CD8-positive, alpha-beta memory T cell (primary cell): Measurements from ENCODE around the gene NAALADL2. TPM values are rescaled to one million over a fixed set of nuclear protein-coding genes. Genes with fewer than 3 reads are reported as not detected.

Experiments
- CTCF ChIA-PET: fragments of 350-600 bp; sonication (Branson Sonifier 250); formaldehyde crosslinking; loops from one replicate; lab custom pipeline; 2021; ENCODE audit warnings: antibody characterized with exemption; lab: Charles Lee
- POLR2A ChIA-PET: fragments of 350-600 bp; sonication (Branson Sonifier 250); formaldehyde crosslinking; loops from one replicate; lab custom pipeline; 2021; ENCODE audit warnings: antibody characterized with exemption; lab: Charles Lee
- DNase-seq, 5 donors: peaks; one replicate each; pipeline versions ENCODE4 v3.0.0 to v3.0.0-alpha.2; 2020 to 2022; ENCODE audit warnings: mixed read lengths in 1 of 5
- H3K27ac ChIP-seq: one replicate; pipeline ENCODE4 v1.7.0; 2013; ENCODE audit warnings: low read depth, mild to moderate bottlenecking, low read length, moderate library complexity
- H3K27me3 ChIP-seq: 2 replicates; pipeline ENCODE4 v1.7.0; 2013; ENCODE audit warnings: low read length, mild to moderate bottlenecking; ENCODE audit not compliant: insufficient read depth, poor library complexity, severe bottlenecking
- H3K36me3 ChIP-seq: 2 replicates; pipeline ENCODE4 v1.7.0; 2013; ENCODE audit warnings: mild to moderate bottlenecking, low read length, moderate library complexity; ENCODE audit not compliant: insufficient read depth
- H3K4me1 ChIP-seq: 2 replicates; pipeline ENCODE4 v1.7.0; 2013; ENCODE audit warnings: mild to moderate bottlenecking, low read length, moderate library complexity; ENCODE audit not compliant: insufficient read depth
- H3K4me3 ChIP-seq: 2 replicates; pipeline ENCODE4 v1.7.0; 2013; ENCODE audit warnings: mild to moderate bottlenecking, low read length
- H3K9me3 ChIP-seq: 2 replicates; pipeline ENCODE4 v1.7.0; 2013; ENCODE audit warnings: mild to moderate bottlenecking, low read length
- H3K27ac Mint-ChIP-seq, 8 donors: one replicate each; pipeline ENCODE4 v1.8.0; 2020 to 2021; ENCODE audit warnings: mixed read lengths in 8 of 8, mild to moderate bottlenecking in 6 of 8, inconsistent platforms in 3 of 8, moderate library complexity in 3 of 8
- H3K27me3 Mint-ChIP-seq, 2 donors: one replicate each; pipeline ENCODE4 v1.8.0; 2020 to 2021; ENCODE audit warnings: mixed read lengths in 2 of 2, mild to moderate bottlenecking in 1 of 2, moderate library complexity in 1 of 2
- H3K36me3 Mint-ChIP-seq, 3 donors: one replicate each; pipeline ENCODE4 v1.8.0; 2020 to 2021; ENCODE audit warnings: mixed read lengths in 3 of 3, inconsistent platforms in 1 of 3, mild to moderate bottlenecking in 1 of 3
- H3K4me1 Mint-ChIP-seq, 3 donors: one replicate each; pipeline ENCODE4 v1.8.0; 2020 to 2021; ENCODE audit warnings: mixed read lengths in 3 of 3, inconsistent platforms in 1 of 3, mild to moderate bottlenecking in 1 of 3
- H3K4me3 Mint-ChIP-seq, 7 donors: one replicate each; pipeline ENCODE4 v1.8.0; 2020 to 2021; ENCODE audit warnings: mixed read lengths in 7 of 7, mild to moderate bottlenecking in 6 of 7, moderate library complexity in 4 of 7, inconsistent platforms in 2 of 7
- H3K9me3 Mint-ChIP-seq, 5 donors: one replicate each; pipeline ENCODE4 v1.8.0; 2020 to 2022; ENCODE audit warnings: mixed read lengths in 5 of 5, mild to moderate bottlenecking in 3 of 5, moderate library complexity in 2 of 5, inconsistent platforms in 1 of 5
- polyA plus RNA-seq: library from polyadenylated mRNA; unstranded; fragments of 300-500 nt; fragmentation: Illumina TruSeq; gene quantifications from one replicate; pipeline ENCODE4 v1.2.3, GENCODE V29; 2021
- total RNA-seq, 2 experiments: library from RNA; stranded (reverse); gene quantifications; one replicate each; pipeline ENCODE4 v1.2.3, GENCODE V29; 2021

Gene NAALADL2
- total and polyA plus RNA-seq, 3 experiments from 2014 or later, result not detected

GRCh38 chr3:175005193-175005592 is 146.1 kb downstream of the NAALADL2 start:
- ChIA-PET POLR2A (no interaction called here), CTCF (no interaction called here)
- Mint-ChIP-seq H3K4me1 (no peaks in the 10 kb centered on the region), H3K36me3 (no peaks in the 10 kb centered on the region), H3K4me3 (no peak overlapping the region), H3K27ac (no peak overlapping the region), H3K9me3 (peaks cover 0 to 26% (median 6%) of the 10 kb centered on the region in 5 donors), H3K27me3 (no peaks in the 10 kb centered on the region)
- H3K4me1 ChIP-seq, result no peaks in the 10 kb centered on the region
- H3K9me3 ChIP-seq, result no peaks in the 10 kb centered on the region
- no peak overlapping the region for H3K4me3 ChIP-seq
- no peaks in the 10 kb centered on the region for H3K36me3 ChIP-seq
- no peak for DNase-seq
- no peak overlapping the region for H3K27ac ChIP-seq
- no peaks in the 10 kb centered on the region for H3K27me3 ChIP-seq

DNA sequence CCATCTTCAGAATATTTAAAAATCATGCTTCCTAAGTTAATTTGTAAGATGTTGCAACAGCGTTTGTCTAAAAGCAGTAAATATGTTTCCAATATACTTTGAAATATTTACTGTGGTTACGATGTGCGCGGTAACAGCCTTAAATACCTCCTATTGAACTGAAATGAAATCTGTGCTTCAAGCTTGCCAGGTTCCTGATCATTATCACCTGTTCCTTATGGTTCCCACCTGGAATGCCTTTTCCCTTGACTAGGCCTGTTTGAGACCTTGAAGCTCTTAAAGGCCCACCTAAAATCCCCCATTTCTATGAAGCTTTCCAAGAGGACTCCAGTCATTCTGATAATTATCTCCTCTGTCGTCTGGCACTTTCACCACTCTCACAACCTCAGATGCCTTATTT is 146.7 kb downstream of the NAALADL2 start:
- DNase-seq, result no peak
- POLR2A ChIA-PET, result no interaction called here
- H3K36me3 ChIP-seq, result no peaks in the 10 kb centered on the region
- no peak overlapping the region for H3K4me3 Mint-ChIP-seq
- H3K9me3 ChIP-seq, result no peaks in the 10 kb centered on the region
- H3K27ac Mint-ChIP-seq, result no peak overlapping the region
- peaks cover 0 to 25% (median 6%) of the 10 kb centered on the region in 5 donors for H3K9me3 Mint-ChIP-seq
- H3K36me3 Mint-ChIP-seq, result no peaks in the 10 kb centered on the region
- H3K27me3 Mint-ChIP-seq, result no peaks in the 10 kb centered on the region
- H3K4me3 ChIP-seq, result no peak overlapping the region
- CTCF ChIA-PET, result no interaction called here
- H3K4me1 ChIP-seq, result no peaks in the 10 kb centered on the region
- H3K27ac ChIP-seq, result no peak overlapping the region
- H3K4me1 Mint-ChIP-seq, result no peaks in the 10 kb centered on the region
- H3K27me3 ChIP-seq, result no peaks in the 10 kb centered on the region

DNA sequence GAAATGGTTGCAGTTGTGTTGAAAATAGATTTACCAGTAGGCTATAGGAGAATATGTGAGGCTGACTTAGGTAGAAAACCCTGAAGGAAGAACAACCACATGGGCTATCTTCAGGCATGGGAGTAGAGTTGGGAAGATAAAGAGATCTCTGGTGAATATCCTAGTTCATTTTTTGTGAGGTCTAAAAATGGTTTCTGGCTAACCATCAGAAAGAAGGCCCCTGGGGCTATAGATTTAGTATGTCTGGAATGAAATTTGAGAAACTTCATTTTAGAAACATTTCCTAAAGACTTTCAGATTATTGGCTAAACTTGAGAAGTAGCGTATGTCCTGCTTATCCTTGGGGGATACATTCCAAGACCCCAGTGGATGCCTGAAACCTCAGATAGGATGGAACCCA is 148.2 kb downstream of the NAALADL2 start:
- Mint-ChIP-seq H3K9me3 (peaks cover 0 to 18% (median 6%) of the 10 kb centered on the region in 5 donors), H3K27ac (no peak overlapping the region), H3K4me1 (no peaks in the 10 kb centered on the region), H3K4me3 (no peak overlapping the region), H3K36me3 (no peaks in the 10 kb centered on the region), H3K27me3 (no peaks in the 10 kb centered on the region)
- Histone ChIP-seq H3K27me3 (no peaks in the 10 kb centered on the region), H3K27ac (no peak overlapping the region), H3K9me3 (no peaks in the 10 kb centered on the region), H3K4me1 (no peaks in the 10 kb centered on the region), H3K36me3 (no peaks in the 10 kb centered on the region), H3K4me3 (no peak overlapping the region)
- CTCF ChIA-PET, result no interaction called here
- POLR2A ChIA-PET, result no interaction called here
- no peak for DNase-seq

DNA sequence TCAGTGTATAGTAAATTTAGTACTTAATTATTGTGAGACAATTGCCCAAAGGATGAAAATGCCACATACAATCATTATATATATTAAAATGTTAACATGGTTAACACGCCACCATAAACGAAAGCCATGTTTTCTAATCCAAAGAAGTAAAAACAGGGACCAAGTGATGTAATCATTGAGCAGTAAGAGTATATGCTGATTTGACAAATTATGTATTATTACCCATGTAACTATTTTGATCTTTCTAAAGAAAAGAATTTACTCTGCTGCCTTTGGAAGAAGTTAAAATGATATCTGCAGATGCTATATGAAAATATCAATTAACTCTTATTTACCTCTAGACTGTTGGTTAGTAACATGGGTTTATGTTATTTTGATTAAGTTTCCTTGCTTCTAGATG is 150.2 kb downstream of the NAALADL2 start:
- Mint-ChIP-seq H3K27me3 (no peaks in the 10 kb centered on the region), H3K27ac (no peak overlapping the region), H3K4me1 (no peaks in the 10 kb centered on the region), H3K9me3 (peaks cover 0 to 22% (median 2%) of the 10 kb centered on the region in 5 donors), H3K4me3 (no peak overlapping the region), H3K36me3 (no peaks in the 10 kb centered on the region)
- Histone ChIP-seq H3K9me3 (no peaks in the 10 kb centered on the region), H3K27ac (no peak overlapping the region), H3K4me3 (no peak overlapping the region), H3K27me3 (no peaks in the 10 kb centered on the region), H3K4me1 (no peaks in the 10 kb centered on the region), H3K36me3 (no peaks in the 10 kb centered on the region)
- no peak for DNase-seq
- CTCF ChIA-PET, result no interaction called here
- POLR2A ChIA-PET, result no interaction called here

DNA sequence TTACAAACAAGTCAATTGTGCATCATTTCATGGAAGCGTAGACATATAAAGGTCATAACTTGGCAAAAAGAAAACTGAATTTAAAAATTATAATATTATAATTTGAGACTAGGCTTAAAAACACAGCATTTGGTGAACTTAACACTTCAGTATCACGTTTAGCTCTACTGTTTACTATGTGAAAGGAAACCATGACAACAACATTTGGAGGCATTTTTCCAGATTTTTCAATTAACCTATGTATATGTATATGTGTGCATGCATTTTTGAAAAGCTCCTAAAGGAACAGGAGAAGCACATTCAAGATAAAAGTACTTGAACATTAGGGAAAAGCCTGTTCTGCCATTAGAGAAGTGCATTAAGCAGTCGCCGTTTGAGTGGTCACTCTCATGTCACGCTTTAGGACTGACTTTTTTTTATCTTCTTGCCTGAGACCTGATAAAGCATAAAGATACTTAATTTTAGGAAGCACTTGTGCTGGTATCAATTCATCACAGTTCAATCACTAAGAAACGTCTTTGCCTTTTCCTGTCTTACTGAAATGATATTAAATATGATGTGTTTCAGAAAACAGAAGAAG is 156.0 kb downstream of the NAALADL2 start:
- H3K36me3 Mint-ChIP-seq, result no peaks in the 10 kb centered on the region
- H3K4me1 ChIP-seq, result no peaks in the 10 kb centered on the region
- peaks cover 0 to 15% (median 2%) of the 10 kb centered on the region in 5 donors for H3K9me3 Mint-ChIP-seq
- H3K4me3 ChIP-seq, result no peak overlapping the region
- H3K36me3 ChIP-seq, result no peaks in the 10 kb centered on the region
- H3K27me3 ChIP-seq, result no peaks in the 10 kb centered on the region
- no peak overlapping the region for H3K27ac Mint-ChIP-seq
- H3K4me3 Mint-ChIP-seq, result no peak overlapping the region
- H3K4me1 Mint-ChIP-seq, result no peaks in the 10 kb centered on the region
- H3K9me3 ChIP-seq, result no peaks in the 10 kb centered on the region
- no peak for DNase-seq
- no peaks in the 10 kb centered on the region for H3K27me3 Mint-ChIP-seq
- ChIA-PET POLR2A (no interaction called here), CTCF (no interaction called here)
- no peak overlapping the region for H3K27ac ChIP-seq

DNA sequence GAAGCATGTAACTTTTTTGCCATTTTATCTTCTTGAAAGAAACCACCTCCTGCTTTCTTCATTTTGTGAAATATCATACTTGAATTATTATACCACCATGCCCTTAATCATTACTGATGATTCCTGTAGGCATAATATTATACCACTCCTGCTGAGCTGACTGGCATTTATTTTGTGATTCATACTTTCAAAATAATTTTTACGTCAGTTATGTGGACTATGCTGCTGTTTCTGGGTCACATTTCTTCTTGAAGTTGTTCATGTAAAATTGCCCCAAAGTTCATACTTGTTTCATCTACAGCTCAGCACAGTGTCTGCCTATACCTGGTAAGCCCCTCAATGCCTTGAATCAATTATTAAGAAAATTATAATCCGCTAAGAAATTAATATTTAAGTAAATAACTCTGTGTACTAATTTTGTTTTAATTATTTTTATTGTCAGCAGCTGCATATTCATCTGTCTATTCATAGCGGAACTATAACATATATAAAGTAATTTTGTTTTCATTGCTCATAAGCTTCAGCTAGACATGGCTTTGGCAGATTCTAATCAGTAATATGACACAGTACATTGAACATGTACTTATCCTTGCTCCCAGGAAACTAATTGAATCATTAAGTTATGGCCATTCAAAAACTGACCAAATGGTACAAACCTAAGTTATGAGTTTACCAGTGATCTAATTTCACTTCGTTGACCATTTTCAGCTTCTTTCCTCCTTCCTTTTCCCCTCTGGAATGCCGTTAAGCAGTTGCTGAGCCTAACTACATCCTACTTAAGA is 160.0 kb downstream of the NAALADL2 start:
- Histone ChIP-seq H3K36me3 (no peaks in the 10 kb centered on the region), H3K4me1 (no peaks in the 10 kb centered on the region), H3K9me3 (no peaks in the 10 kb centered on the region), H3K4me3 (no peak overlapping the region), H3K27me3 (no peaks in the 10 kb centered on the region), H3K27ac (no peak overlapping the region)
- no peaks in the 10 kb centered on the region for H3K36me3 Mint-ChIP-seq
- CTCF ChIA-PET, result no interaction called here
- no peak for DNase-seq
- H3K27me3 Mint-ChIP-seq, result no peaks in the 10 kb centered on the region
- H3K4me1 Mint-ChIP-seq, result no peaks in the 10 kb centered on the region
- no peak overlapping the region for H3K27ac Mint-ChIP-seq
- peaks cover 0 to 4% (median 3%) of the 10 kb centered on the region in 5 donors for H3K9me3 Mint-ChIP-seq
- H3K4me3 Mint-ChIP-seq, result no peak overlapping the region
- POLR2A ChIA-PET, result no interaction called here

- no peak overlapping the region for H3K4me3 ChIP-seq
- no peaks in the 10 kb centered on the region for H3K36me3 Mint-ChIP-seq
- no peaks in the 10 kb centered on the region for H3K36me3 ChIP-seq
- ChIA-PET POLR2A (no interaction called here), CTCF (no interaction called here)
- H3K27me3 Mint-ChIP-seq, result no peaks in the 10 kb centered on the region
- H3K4me1 Mint-ChIP-seq, result no peaks in the 10 kb centered on the region
- no peak for DNase-seq
- no peak overlapping the region for H3K27ac ChIP-seq
- H3K9me3 Mint-ChIP-seq, result peaks cover 0 to 4% (median 3%) of the 10 kb centered on the region in 5 donors
- no peaks in the 10 kb centered on the region for H3K27me3 ChIP-seq
- no peaks in the 10 kb centered on the region for H3K9me3 ChIP-seq
- no peaks in the 10 kb centered on the region for H3K4me1 ChIP-seq
- no peak overlapping the region for H3K27ac Mint-ChIP-seq
- H3K4me3 Mint-ChIP-seq, result no peak overlapping the region
Measured at GRCh38 chr3:175020101-175020500, 161.0 kb downstream of the NAALADL2 start.

- POLR2A ChIA-PET, result no interaction called here
- Mint-ChIP-seq H3K27me3 (no peaks in the 10 kb centered on the region), H3K4me3 (no peak overlapping the region), H3K4me1 (no peaks in the 10 kb centered on the region), H3K9me3 (peaks cover 0 to 7% (median 3%) of the 10 kb centered on the region in 5 donors), H3K27ac (no peak overlapping the region), H3K36me3 (no peaks in the 10 kb centered on the region)
- no peaks in the 10 kb centered on the region for H3K4me1 ChIP-seq
- H3K4me3 ChIP-seq, result no peak overlapping the region
- no peaks in the 10 kb centered on the region for H3K36me3 ChIP-seq
- no peak overlapping the region for H3K27ac ChIP-seq
- no peaks in the 10 kb centered on the region for H3K9me3 ChIP-seq
- CTCF ChIA-PET, result no interaction called here
- no peaks in the 10 kb centered on the region for H3K27me3 ChIP-seq
- DNase-seq, result no peak
Measured at GRCh38 chr3:175029828-175030227, 170.7 kb downstream of the NAALADL2 start.
